Mesenchymal stem cell (in vitro differentiated cells and primary cell): Measurements from ENCODE around the gene TNS1.

Experiments
- DNase-seq: peaks from one replicate; pipeline ENCODE4 v3.0.0-alpha.2; 2013
- H2AFZ ChIP-seq: one replicate; pipeline ENCODE4 v1.6.1; 2013; ENCODE audit warnings: low read depth, mild to moderate bottlenecking, control low read depth, inconsistent platforms, low read length, moderate library complexity
- H2AK5ac ChIP-seq: 2 replicates; pipeline ENCODE4 v1.6.1; 2013; ENCODE audit warnings: low read length, moderate library complexity, mild to moderate bottlenecking, inconsistent platforms; ENCODE audit not compliant: severe bottlenecking
- H2BK120ac ChIP-seq: one replicate; pipeline ENCODE4 v1.6.1; 2013; ENCODE audit warnings: low read depth, mild to moderate bottlenecking, inconsistent platforms, low read length, moderate library complexity
- H2BK12ac ChIP-seq, 2 experiments: one replicate each; pipeline ENCODE4 v1.6.1; 2013; ENCODE audit warnings: inconsistent platforms in 2 of 2, low read length in 2 of 2, mild to moderate bottlenecking in 2 of 2, moderate library complexity in 2 of 2, control low read depth in 1 of 2
- H2BK15ac ChIP-seq: one replicate; pipeline ENCODE4 v1.6.1; 2013; ENCODE audit warnings: mild to moderate bottlenecking, low read depth, inconsistent platforms; ENCODE audit not compliant: poor library complexity, severe bottlenecking
- H2BK5ac ChIP-seq: 2 replicates; pipeline ENCODE4 v1.6.1; 2013; ENCODE audit warnings: low read depth, mild to moderate bottlenecking, low read length, control low read depth, inconsistent platforms; ENCODE audit not compliant: poor library complexity, severe bottlenecking
- H3K14ac ChIP-seq, 2 experiments: one replicate each; pipeline ENCODE4 v1.6.1; 2013; ENCODE audit warnings: inconsistent platforms in 2 of 2, low read length in 2 of 2, control low read depth in 1 of 2, mild to moderate bottlenecking in 1 of 2, moderate library complexity in 1 of 2
- H3K18ac ChIP-seq, 2 experiments: one replicate each; pipeline ENCODE4 v1.6.1; 2013; ENCODE audit warnings: inconsistent platforms in 2 of 2, low read length in 2 of 2, control low read depth in 1 of 2, low read depth in 1 of 2, mild to moderate bottlenecking in 1 of 2
- H3K23ac ChIP-seq, 2 experiments: one replicate each; pipeline ENCODE4 v1.6.1; 2013; ENCODE audit warnings: inconsistent platforms in 2 of 2, low read length in 2 of 2, mild to moderate bottlenecking in 2 of 2, moderate library complexity in 2 of 2, control low read depth in 1 of 2
- H3K27ac ChIP-seq: 2 replicates; pipeline ENCODE4 v1.5.1; 2013; ENCODE audit warnings: mild to moderate bottlenecking, moderate library complexity, low read length, control low read depth, inconsistent platforms; ENCODE audit not compliant: poor library complexity, severe bottlenecking
- H3K27me3 ChIP-seq, 2 experiments: 2 replicates each; pipeline versions ENCODE4 v1.6.1 to v1.7.0; 2013; ENCODE audit warnings: low read length in 2 of 2, mild to moderate bottlenecking in 2 of 2, moderate library complexity in 2 of 2, control low read depth in 1 of 2, inconsistent platforms in 1 of 2; ENCODE audit not compliant: control insufficient read depth in 1 of 2, insufficient read depth in 1 of 2
- H3K36me3 ChIP-seq, 2 experiments: 2 replicates each; pipeline versions ENCODE4 v1.6.1 to v1.7.0; 2013; ENCODE audit warnings: low read length in 2 of 2, control low read depth in 1 of 2, inconsistent platforms in 1 of 2, low read depth in 1 of 2, mild to moderate bottlenecking in 1 of 2; ENCODE audit not compliant: insufficient read depth in 2 of 2, control insufficient read depth in 1 of 2
- H3K4ac ChIP-seq, 2 experiments: one replicate each; pipeline ENCODE4 v1.6.1; 2013; ENCODE audit warnings: inconsistent platforms in 2 of 2, low read length in 2 of 2, mild to moderate bottlenecking in 2 of 2, moderate library complexity in 2 of 2, control low read depth in 1 of 2, low read depth in 1 of 2
- H3K4me1 ChIP-seq: 2 replicates; pipeline ENCODE4 v1.6.1; 2013; ENCODE audit warnings: low read depth, low read length, control low read depth; ENCODE audit not compliant: control insufficient read depth, insufficient read depth
- H3K4me2 ChIP-seq: 2 replicates; pipeline ENCODE4 v1.6.1; 2013; ENCODE audit warnings: low read length, mild to moderate bottlenecking, inconsistent platforms; ENCODE audit not compliant: poor library complexity, severe bottlenecking
- H3K4me3 ChIP-seq, 2 experiments: 2 replicates each; pipeline versions ENCODE4 v1.5.1 to v1.7.0; 2013; ENCODE audit warnings: low read length in 2 of 2, mild to moderate bottlenecking in 2 of 2, control low read depth in 1 of 2, low read depth in 1 of 2; ENCODE audit not compliant: insufficient read depth in 1 of 2
- H3K79me1 ChIP-seq: replicated peaks from 2 replicates; pipeline ENCODE4 v1.6.1; 2013; ENCODE audit warnings: mild to moderate bottlenecking, control low read depth, low read length, inconsistent platforms; ENCODE audit not compliant: poor library complexity, severe bottlenecking
- H3K9ac ChIP-seq: 2 replicates; pipeline ENCODE4 v1.7.0; 2013; ENCODE audit warnings: mild to moderate bottlenecking, low read length, moderate library complexity
- H3K9me3 ChIP-seq: 2 replicates; pipeline ENCODE4 v1.7.0; 2013; ENCODE audit warnings: mild to moderate bottlenecking, low read length; ENCODE audit not compliant: control insufficient read depth
- H4K8ac ChIP-seq: one replicate; pipeline ENCODE4 v1.6.1; 2013; ENCODE audit warnings: inconsistent platforms, mild to moderate bottlenecking, low read length, moderate library complexity
- H4K91ac ChIP-seq: one replicate; pipeline ENCODE4 v1.6.1; 2013; ENCODE audit warnings: mild to moderate bottlenecking, low read length, inconsistent platforms
- WGBS: methylation state at CpG from one replicate; pipeline ENCODE4 v1.1.7; 2013; ENCODE audit warnings: mixed read lengths; 5-methylcytosine and 5-hydroxymethylcytosine counted together

Gene TNS1

DNA sequence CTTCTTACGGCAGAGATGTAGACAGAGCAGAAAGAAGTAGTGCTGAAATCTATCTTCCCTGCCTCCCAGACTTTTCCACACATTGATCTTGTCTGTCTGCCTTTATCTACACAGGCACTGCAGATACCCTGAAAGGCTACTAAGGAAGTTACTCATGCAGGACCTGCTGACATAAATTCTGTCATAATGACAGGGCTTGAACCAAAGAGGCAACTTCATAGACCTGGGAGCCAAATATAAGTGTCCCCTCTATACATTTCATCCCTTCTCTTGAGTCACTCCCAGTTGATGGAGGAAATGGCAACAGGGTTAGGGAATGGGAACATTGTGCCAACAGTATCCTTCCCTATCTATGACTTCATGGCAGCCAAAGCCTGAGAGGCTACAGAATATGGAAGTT is 157.5 kb downstream of the TNS1 start:
- Histone ChIP-seq H3K27me3 (no peaks in the 10 kb centered on the region), H2BK15ac (no peak overlapping the region), H3K18ac (no peak overlapping the region), H3K4me3 (no peak overlapping the region), H3K4me1 (peaks cover 13% of the 10 kb centered on the region), H3K14ac (no peak overlapping the region), H3K36me3 (peaks cover 71 to 83% of the 10 kb centered on the region in 2 experiments), H2BK12ac (no peak overlapping the region), H3K23ac (no peak overlapping the region), H2AFZ (no peak overlapping the region), H4K91ac (no peak overlapping the region), H3K9ac (no peak overlapping the region), H3K4ac (no peak overlapping the region), H2BK5ac (no peak overlapping the region), H3K4me2 (no peak overlapping the region), H3K9me3 (peaks cover 7% of the 10 kb centered on the region), H3K79me1 (peaks cover 41% of the 10 kb centered on the region), H3K27ac (no peak overlapping the region), H2BK120ac (no peak overlapping the region), H4K8ac (no peak overlapping the region), H2AK5ac (no peak overlapping the region)
- DNase-seq, result no peak
- 85% methylated on average over 1 of the region's 1 CpG for WGBS

DNA sequence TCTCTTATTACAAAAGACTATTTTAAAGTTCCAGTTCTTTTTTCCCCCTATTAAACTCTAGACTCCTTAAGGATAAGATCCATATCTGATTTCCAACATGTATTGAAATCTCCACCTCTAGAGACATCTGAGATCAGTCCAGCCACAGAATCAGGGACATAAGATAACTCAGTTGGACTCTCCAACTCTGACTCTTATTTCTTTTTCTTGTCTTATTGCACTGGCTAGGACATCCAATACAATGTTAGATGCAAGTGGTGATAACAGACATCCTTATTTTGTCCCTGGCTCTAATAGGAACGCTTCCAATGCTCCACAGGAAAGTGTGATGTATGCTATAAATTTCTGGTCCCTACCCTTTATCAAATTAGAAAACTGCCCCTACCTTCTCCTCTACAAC is 158.1 kb downstream of the TNS1 start:
- no peak for DNase-seq
- H3K36me3 ChIP-seq, result peaks cover 73 to 89% of the 10 kb centered on the region in 2 experiments
- no peak overlapping the region for H2AK5ac ChIP-seq
- no peak overlapping the region for H3K14ac ChIP-seq
- no peak overlapping the region for H3K4me3 ChIP-seq
- no peak overlapping the region for H3K27ac ChIP-seq
- peaks cover 7% of the 10 kb centered on the region for H3K9me3 ChIP-seq
- H2BK15ac ChIP-seq, result no peak overlapping the region
- H3K4ac ChIP-seq, result no peak overlapping the region
- H3K4me2 ChIP-seq, result no peak overlapping the region
- H4K8ac ChIP-seq, result no peak overlapping the region
- no peak overlapping the region for H3K23ac ChIP-seq
- peaks cover 8% of the 10 kb centered on the region for H3K4me1 ChIP-seq
- H3K27me3 ChIP-seq, result no peaks in the 10 kb centered on the region
- no peak overlapping the region for H2AFZ ChIP-seq
- H3K9ac ChIP-seq, result no peak overlapping the region
- no peak overlapping the region for H2BK12ac ChIP-seq
- no peak overlapping the region for H4K91ac ChIP-seq
- WGBS, result no CpG with 5 or more reads among the region's 1 CpG
- peaks cover 39% of the 10 kb centered on the region for H3K79me1 ChIP-seq
- H3K18ac ChIP-seq, result no peak overlapping the region
- H2BK5ac ChIP-seq, result no peak overlapping the region
- H2BK120ac ChIP-seq, result no peak overlapping the region

DNA sequence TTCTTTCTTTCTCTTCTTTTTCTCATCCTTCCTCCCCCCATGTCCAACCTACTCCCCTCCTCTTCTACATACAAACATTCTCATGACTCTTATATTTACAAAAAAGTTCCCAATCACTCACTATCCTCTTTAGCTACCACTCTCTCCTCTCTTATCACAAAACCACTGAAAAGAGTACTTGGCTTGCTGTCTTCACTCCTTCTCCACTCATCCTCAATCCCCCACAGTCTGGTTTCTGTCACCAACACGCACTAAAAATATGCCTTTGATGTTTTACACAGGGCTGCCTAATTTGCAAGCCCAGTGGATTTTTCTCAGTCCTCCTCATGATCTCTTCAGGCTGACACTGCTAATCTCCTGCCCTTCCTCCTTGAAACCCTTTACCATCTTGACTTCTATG is 159.5 kb downstream of the TNS1 start:
- peaks cover 75 to 87% of the 10 kb centered on the region in 2 experiments for H3K36me3 ChIP-seq
- no peak overlapping the region for H4K8ac ChIP-seq
- no peak overlapping the region for H2BK120ac ChIP-seq
- peaks cover 3% of the 10 kb centered on the region for H3K4me1 ChIP-seq
- H3K23ac ChIP-seq, result no peak overlapping the region
- peaks cover 35% of the 10 kb centered on the region for H3K79me1 ChIP-seq
- H2AK5ac ChIP-seq, result no peak overlapping the region
- no peak overlapping the region for H3K9ac ChIP-seq
- no peak overlapping the region for H3K27ac ChIP-seq
- H2AFZ ChIP-seq, result no peak overlapping the region
- H3K4me2 ChIP-seq, result no peak overlapping the region
- no peak overlapping the region for H2BK15ac ChIP-seq
- no peak overlapping the region for H3K18ac ChIP-seq
- no peaks in the 10 kb centered on the region for H3K27me3 ChIP-seq
- WGBS, result 34% methylated on average over 1 of the region's 1 CpG
- H3K4me3 ChIP-seq, result no peak overlapping the region
- H2BK5ac ChIP-seq, result no peak overlapping the region
- H3K14ac ChIP-seq, result no peak overlapping the region
- peaks cover 7% of the 10 kb centered on the region for H3K9me3 ChIP-seq
- no peak overlapping the region for H4K91ac ChIP-seq
- peak; percentile 16 for DNase-seq
- H2BK12ac ChIP-seq, result no peak overlapping the region
- no peak overlapping the region for H3K4ac ChIP-seq

DNA sequence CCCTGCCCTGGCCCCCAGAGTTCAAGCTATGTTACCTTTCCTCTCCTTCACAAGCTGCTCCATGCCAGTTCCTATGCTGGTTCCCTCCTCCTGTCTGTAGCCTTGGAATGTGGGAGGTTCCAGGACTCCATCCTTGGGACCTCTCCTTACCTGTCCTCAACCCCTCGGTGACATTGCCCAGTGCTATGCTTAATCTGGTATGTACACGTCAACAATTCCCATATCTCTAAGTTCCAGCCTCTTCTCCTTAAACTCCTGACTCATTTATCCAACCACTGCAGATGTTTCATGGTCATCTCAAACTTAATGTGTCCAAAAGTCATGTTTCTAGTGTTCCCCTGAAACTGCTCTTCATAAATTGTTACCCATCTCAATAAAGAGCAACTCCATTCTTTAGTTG is 160.8 kb downstream of the TNS1 start:
- H3K4ac ChIP-seq, result no peak overlapping the region
- WGBS, result 96% methylated on average over 2 of the region's 2 CpGs

More for the DNA sequence above, 160.8 kb downstream of the TNS1 start:
- H2AFZ ChIP-seq, result no peak overlapping the region
- H3K18ac ChIP-seq, result no peak overlapping the region
- no peak overlapping the region for H2AK5ac ChIP-seq
- no peak overlapping the region for H3K9ac ChIP-seq
- no peak overlapping the region for H3K14ac ChIP-seq
- no peak overlapping the region for H2BK5ac ChIP-seq
- H3K79me1 ChIP-seq, result peaks cover 32% of the 10 kb centered on the region
- no peak overlapping the region for H2BK15ac ChIP-seq
- H2BK120ac ChIP-seq, result no peak overlapping the region
- H2BK12ac ChIP-seq, result no peak overlapping the region
- H3K9me3 ChIP-seq, result peaks cover 7% of the 10 kb centered on the region
- H3K4me1 ChIP-seq, result peaks cover 6% of the 10 kb centered on the region
- no peak overlapping the region for H4K91ac ChIP-seq
- H4K8ac ChIP-seq, result no peak overlapping the region
- H3K4me3 ChIP-seq, result no peak overlapping the region
- no peak overlapping the region for H3K27ac ChIP-seq
- no peak overlapping the region for H3K23ac ChIP-seq
- no peak for DNase-seq
- H3K36me3 ChIP-seq, result peaks cover 70 to 74% of the 10 kb centered on the region in 2 experiments
- H3K4me2 ChIP-seq, result no peak overlapping the region
- no peaks in the 10 kb centered on the region for H3K27me3 ChIP-seq
